NK-92 treated with Interleukin-12 subunit alpha and Interleukin-12 subunit beta, amount 100 ng/mL, for 24 hours (cell line): ENCODE measurements around the gene LRIF1.
"Not testable (repeated sequence)": the region's sequence is repeated elsewhere in the genome, so short reads cannot be mapped to it uniquely, and the experiment has no call there.

Source experiments
- DNase-seq: peaks from one replicate; lab custom pipeline; 2025; lab: John Stamatoyannopoulos, UW

Gene LRIF1

GRCh38 chr1:110948038-110948810, 15.5 kb downstream of the LRIF1 start:
- no peak for DNase-seq

DNA sequence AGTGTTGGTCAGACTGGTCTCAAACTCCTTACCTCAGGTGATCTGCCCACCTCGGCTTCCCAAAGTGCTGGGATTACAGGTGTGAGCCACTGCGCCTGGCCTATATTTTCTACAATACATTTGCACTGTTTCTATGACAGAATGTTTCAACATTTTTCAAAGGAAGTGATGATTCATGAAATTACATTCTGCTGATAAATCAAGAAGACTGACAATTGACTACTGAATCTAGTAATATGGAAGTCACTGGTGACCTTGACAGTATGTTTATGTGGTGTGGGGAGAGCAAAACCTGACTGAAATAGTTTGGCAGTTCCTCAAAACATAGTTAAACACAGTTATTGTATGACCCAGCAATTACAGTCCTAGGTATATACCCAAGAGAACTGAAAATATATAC, 18.1 kb downstream of the LRIF1 start:
- no peak for DNase-seq

- DNase-seq: no peak
Observed at GRCh38 chr1:110944806-110945205, 18.9 kb downstream of the LRIF1 start.

GRCh38 chr1:110936567-110936966, 27.2 kb downstream of the LRIF1 start:
- DNase-seq: no peak

DNA sequence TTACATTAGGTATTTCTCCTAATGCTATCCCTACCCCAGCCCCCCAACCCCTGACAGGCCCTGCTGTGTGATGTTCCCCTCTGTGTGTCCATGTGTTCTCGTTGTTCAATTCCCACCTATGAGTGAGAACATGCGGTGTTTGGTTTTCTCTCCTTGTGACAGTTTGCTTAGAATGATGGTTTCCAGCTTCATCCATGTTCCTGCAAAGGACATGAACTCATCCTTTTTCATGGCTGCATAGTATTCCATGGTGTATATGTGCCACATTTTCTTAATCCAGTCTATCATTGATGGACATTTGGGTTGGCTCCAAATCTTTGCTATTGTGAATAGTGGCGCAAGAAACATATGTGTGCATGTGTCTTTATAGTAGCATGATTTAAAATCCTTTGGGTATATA, 32.6 kb downstream of the LRIF1 start:
- not testable (repeated sequence) for DNase-seq

DNA sequence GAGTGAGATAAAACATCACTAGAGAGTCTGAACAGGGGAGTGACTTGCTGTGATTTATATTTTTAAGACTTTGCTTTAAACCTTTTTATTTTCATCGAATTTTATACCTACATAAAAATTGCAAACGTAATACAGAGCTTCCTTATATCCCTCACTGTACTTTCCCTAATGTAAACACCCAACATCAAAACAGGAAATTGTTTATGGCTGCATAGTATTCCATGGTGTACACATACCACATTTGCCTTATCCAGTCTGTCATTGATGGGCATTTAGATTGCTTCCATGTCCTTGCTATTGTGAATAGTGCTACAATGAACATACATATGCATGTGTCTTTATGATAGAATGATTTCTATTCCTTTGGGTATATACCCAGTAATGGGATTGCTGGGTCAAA, 34.8 kb downstream of the LRIF1 start:
- no peak for DNase-seq

DNA sequence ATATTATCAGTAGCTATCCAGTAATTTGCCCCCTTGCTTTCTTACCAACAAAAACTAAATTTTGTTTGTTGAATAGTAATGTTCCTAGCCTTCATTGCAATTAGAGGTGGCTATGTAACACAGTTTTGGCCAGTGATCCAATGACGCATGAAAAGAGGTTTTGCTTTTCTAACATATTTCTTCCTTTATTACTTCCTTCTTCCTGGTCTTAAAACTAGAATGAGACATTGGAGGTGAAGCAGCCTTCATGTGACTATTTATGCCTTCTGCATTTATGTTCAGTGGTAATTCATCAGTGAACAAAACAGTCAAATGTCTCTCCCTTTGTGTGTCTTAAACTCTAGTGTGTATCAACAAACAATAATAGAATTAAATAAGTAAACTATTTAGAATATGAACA, 35.5 kb downstream of the LRIF1 start:
- DNase-seq: no peak

DNA sequence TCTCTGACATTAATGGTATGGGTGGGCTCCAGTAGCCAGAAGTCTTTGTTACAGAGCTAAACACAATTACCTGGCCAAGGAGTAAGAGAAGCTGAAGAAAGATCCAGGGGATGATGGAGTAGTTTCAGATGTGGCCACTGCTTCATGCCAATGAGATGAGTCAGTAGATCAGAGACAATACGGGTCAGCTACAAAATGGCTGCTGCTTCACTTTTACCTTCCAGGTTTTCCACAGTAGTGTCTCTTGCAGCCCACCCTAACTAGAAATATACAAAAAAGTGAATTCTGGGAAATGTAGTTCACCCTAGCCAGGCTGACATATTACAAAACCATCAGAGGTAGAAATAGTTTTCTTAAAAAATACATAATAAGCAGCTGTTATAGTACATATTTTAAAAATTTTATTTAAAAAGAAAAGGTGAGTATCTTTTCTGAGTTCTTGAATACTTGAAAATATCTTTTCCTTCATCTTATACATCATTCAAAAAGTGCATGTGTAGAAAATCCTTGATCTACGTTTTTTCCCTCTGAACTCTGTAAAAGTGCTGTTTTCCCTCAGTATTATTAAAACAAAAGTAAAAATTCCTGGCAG, 36.1 kb downstream of the LRIF1 start:
- no peak for DNase-seq

DNA sequence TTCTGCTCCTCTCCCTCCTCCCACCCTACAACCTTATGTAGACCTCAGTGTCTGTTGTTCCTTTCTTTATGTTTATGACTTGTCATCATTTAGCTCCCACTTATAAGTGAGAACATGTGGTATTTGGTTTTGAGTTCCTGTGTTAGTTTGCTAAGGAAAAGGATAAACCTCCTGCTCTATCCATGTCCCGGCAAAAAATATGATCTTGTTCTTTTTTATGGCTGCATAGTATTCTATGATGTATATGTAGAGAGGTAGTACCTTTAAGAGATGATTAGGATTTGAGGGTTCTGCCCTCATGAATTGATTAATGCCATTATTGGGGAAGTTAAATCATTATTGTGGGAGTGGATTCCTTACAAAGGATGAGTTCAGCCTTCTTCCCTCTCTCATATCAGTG, 41.8 kb downstream of the LRIF1 start:
- no peak for DNase-seq

- DNase-seq: no peak
Observed at GRCh38 chr1:110918016-110918415, 45.7 kb downstream of the LRIF1 start.

GRCh38 chr1:110916669-110917306, 46.9 kb downstream of the LRIF1 start:
- DNase-seq: peak; percentile 38

DNA sequence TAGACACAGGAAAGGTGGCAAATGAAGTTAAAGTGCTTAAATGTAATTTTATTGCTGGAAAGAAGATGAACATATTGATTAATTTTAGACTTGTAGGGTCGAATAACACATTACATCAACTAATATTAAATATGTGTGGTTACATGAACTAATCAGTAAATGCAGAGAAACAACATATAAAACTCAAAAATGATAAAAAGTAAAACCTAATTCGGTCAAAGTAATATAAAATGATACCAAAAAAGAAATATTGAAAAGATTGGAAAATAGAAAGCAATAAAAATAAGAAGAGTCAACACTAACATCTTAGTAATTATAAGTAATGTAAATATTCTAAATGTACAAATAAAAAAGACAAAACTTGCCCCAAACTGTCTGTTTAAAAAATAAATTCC, 47.5 kb downstream of the LRIF1 start:
- DNase-seq: no peak

- DNase-seq: no peak
Observed at GRCh38 chr1:110915804-110916203, 47.9 kb downstream of the LRIF1 start.

- no peak for DNase-seq
Observed at GRCh38 chr1:110914676-110915075, 49.0 kb downstream of the LRIF1 start.

DNA sequence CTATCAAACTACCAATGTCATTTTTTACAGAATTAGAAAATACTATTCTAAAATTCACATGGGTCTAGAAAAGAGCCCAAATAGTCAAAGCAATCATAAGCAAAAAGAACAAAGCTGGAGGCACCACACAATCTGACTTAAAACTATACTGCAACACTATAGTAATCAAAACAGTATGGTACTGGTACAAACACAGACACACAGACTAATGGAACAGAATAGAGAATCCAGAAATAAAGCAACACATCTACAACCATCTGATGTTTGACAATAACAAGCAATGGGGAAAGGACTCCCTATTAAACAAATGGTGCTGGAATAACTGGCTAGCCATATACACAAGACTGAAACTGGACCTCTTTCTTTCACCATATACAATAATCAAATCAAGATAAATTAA, 50.9 kb downstream of the LRIF1 start:
- no peak for DNase-seq

DNA sequence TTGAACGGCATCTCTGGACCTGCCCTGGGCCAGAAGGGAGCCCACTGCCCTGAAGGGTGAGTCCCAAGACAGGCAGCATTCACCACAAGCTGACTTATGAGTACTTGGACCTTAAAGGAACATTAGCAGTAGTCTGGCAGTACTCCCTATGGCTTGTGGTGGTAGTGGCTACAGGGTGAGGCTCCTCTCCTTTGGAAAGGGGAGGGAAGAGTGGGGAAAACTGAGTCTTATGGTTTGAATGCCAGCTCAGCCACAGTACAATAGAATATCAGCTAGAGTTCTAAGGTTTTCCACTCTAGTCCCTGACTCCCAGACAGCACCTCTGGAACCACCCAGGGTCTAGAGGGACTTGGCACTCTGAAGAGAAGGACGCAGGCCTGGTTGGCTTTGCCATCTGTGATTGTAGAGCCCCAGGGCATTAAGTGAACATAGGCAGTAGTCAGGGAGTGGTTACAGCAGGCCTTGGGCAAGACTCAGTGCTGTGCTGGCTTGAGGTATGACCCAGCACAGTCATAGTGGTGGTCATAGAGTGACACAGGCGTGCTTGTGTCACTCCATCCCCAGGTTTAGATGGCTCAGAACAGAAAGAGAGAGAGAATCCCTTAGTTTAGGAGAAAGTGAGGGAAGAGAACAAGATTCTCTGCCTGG, 59.7 kb downstream of the LRIF1 start:
- no peak for DNase-seq

- no peak for DNase-seq
Observed at GRCh38 chr1:110902820-110903463, 60.8 kb downstream of the LRIF1 start.

- no peak for DNase-seq
Observed at GRCh38 chr1:110899458-110899843, 64.3 kb downstream of the LRIF1 start.

DNA sequence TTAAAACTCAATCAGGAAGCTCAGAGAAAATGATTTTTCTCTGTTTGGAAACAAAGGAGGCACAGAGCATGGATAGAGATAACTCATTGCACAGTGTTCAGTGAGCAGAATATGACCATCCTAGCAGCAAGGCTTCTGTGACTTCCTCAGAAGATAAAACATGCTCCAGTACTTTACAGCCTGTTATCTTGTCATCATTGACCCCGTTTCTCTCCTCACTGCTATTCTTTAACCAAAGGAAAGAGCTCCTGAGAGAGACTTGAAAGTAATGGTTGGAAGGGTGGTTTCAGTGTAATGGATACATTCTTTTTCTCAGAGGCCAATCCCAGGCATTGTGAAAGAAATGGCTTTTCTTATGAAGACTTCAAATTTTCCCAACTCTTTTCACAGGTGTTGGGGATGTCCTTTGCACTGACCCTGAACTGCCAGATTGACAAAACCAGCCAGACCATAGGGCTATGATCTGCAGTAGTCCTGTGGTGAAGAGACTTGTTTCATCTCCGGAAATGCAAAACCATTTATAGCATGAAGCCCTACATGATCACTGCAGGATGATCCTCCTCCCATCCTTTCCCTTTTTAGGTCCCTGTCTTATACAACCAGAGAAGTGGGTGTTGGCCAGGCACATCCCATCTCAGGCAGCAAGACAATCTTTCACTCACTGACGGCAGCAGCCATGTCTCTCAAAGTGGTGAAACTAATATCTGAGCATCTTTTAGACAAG, 64.8 kb downstream of the LRIF1 start:
- no peak for DNase-seq

DNA sequence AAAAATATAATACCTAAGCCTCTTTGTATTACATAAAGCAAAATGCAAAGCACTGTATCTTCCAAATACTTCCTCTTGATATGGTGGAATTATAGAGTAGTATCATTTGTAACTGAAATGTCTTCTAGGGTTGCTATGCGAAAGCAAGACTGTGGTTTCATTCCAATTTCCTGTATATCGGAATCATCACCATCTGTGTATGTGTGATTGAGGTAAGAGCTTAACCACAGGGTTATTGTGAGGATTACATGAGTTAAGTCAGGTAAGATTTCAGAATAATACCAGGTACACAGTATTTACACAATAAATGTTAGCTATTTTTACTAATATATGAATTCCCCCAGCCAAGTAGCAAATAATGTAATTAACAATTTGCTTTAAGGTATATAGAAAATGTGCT, 66.0 kb downstream of the LRIF1 start:
- DNase-seq: no peak
